HUES6 (cell line): ENCODE results near the gene BPGM.
"Not testable (repeated sequence)": the region's sequence is repeated elsewhere in the genome, so short reads cannot be mapped to it uniquely, and the experiment has no call there.

ENCODE experiments used
- H3K27ac ChIP-seq: 2 replicates; pipeline ENCODE4 v1.7.0; 2013; ENCODE audit warnings: low read depth, mild to moderate bottlenecking, low read length, inconsistent platforms
- H3K27me3 ChIP-seq: 2 replicates; pipeline ENCODE4 v1.6.1; 2013; ENCODE audit warnings: low read length; ENCODE audit not compliant: control insufficient read depth, insufficient read depth
- H3K36me3 ChIP-seq: 2 replicates; pipeline ENCODE4 v1.6.1; 2013; ENCODE audit warnings: low read length; ENCODE audit not compliant: control insufficient read depth, insufficient read depth
- H3K4me1 ChIP-seq: 2 replicates; pipeline ENCODE4 v1.6.1; 2013; ENCODE audit warnings: low read length; ENCODE audit not compliant: control insufficient read depth, insufficient read depth
- H3K4me3 ChIP-seq: 2 replicates; pipeline ENCODE4 v1.5.1; 2013; ENCODE audit warnings: low read depth, low read length
- H3K9ac ChIP-seq: one replicate; pipeline ENCODE4 v1.6.1; 2013; ENCODE audit warnings: mild to moderate bottlenecking, low read length
- H3K9me3 ChIP-seq: 2 replicates; pipeline ENCODE4 v1.6.1; 2013; ENCODE audit warnings: low read depth, low read length; ENCODE audit not compliant: control insufficient read depth, insufficient read depth

Gene BPGM

GRCh38 chr7:134686786-134687185 is 40.1 kb downstream of the BPGM start:
- Histone ChIP-seq H3K27ac (no peak overlapping the region), H3K36me3 (no peaks in the 10 kb centered on the region), H3K9ac (no peak overlapping the region), H3K27me3 (no peaks in the 10 kb centered on the region), H3K4me1 (no peaks in the 10 kb centered on the region), H3K4me3 (no peak overlapping the region), H3K9me3 (no peaks in the 10 kb centered on the region)

- not testable (repeated sequence) for H3K36me3 ChIP-seq, H3K9me3 ChIP-seq, H3K27ac ChIP-seq, H3K4me1 ChIP-seq, H3K4me3 ChIP-seq, H3K27me3 ChIP-seq, H3K9ac ChIP-seq
These were observed 42.9 kb downstream of the BPGM start for GRCh38 chr7:134689550-134689949.

GRCh38 chr7:134690016-134690415 is 43.4 kb downstream of the BPGM start:
- Histone ChIP-seq H3K36me3 (no peaks in the 10 kb centered on the region), H3K4me1 (no peaks in the 10 kb centered on the region), H3K9me3 (no peaks in the 10 kb centered on the region), H3K9ac (no peak overlapping the region), H3K27me3 (no peaks in the 10 kb centered on the region), H3K4me3 (no peak overlapping the region), H3K27ac (no peak overlapping the region)

- Histone ChIP-seq H3K9me3 (no peaks in the 10 kb centered on the region), H3K27me3 (no peaks in the 10 kb centered on the region), H3K36me3 (no peaks in the 10 kb centered on the region), H3K9ac (no peak overlapping the region), H3K4me1 (no peaks in the 10 kb centered on the region; the same call in 1 of the 2 replicates), H3K4me3 (no peak overlapping the region), H3K27ac (no peak overlapping the region)
These were observed 44.2 kb downstream of the BPGM start for GRCh38 chr7:134690614-134691504.

- H3K27me3 ChIP-seq = no peaks in the 10 kb centered on the region
- H3K9me3 ChIP-seq = no peaks in the 10 kb centered on the region
- H3K9ac ChIP-seq = no peak overlapping the region
- H3K27ac ChIP-seq = no peak overlapping the region
- H3K36me3 ChIP-seq = no peaks in the 10 kb centered on the region
- peaks cover 4% of the 10 kb centered on the region for H3K4me1 ChIP-seq
- no peak overlapping the region for H3K4me3 ChIP-seq
These were observed 45.1 kb downstream of the BPGM start for GRCh38 chr7:134691546-134692343.

GRCh38 chr7:134692344-134692705 is 45.7 kb downstream of the BPGM start:
- Histone ChIP-seq H3K27ac (no peak overlapping the region), H3K4me3 (no peak overlapping the region), H3K4me1 (peaks cover 4% of the 10 kb centered on the region), H3K36me3 (no peaks in the 10 kb centered on the region), H3K9ac (no peak overlapping the region), H3K27me3 (no peaks in the 10 kb centered on the region), H3K9me3 (no peaks in the 10 kb centered on the region)

GRCh38 chr7:134693256-134693655 is 46.6 kb downstream of the BPGM start:
- H3K4me3 ChIP-seq = no peak overlapping the region
- no peaks in the 10 kb centered on the region for H3K9me3 ChIP-seq
- peaks cover 4% of the 10 kb centered on the region for H3K4me1 ChIP-seq
- no peak overlapping the region for H3K27ac ChIP-seq
- no peak overlapping the region for H3K9ac ChIP-seq
- H3K27me3 ChIP-seq = no peaks in the 10 kb centered on the region
- no peaks in the 10 kb centered on the region for H3K36me3 ChIP-seq

GRCh38 chr7:134694299-134694698 is 47.6 kb downstream of the BPGM start:
- H3K4me1 ChIP-seq = peaks cover 13% of the 10 kb centered on the region
- no peaks in the 10 kb centered on the region for H3K36me3 ChIP-seq
- H3K9ac ChIP-seq = no peak overlapping the region
- H3K27ac ChIP-seq = no peak overlapping the region
- H3K4me3 ChIP-seq = no peak overlapping the region
- no peaks in the 10 kb centered on the region for H3K9me3 ChIP-seq
- H3K27me3 ChIP-seq = no peaks in the 10 kb centered on the region

GRCh38 chr7:134694767-134695166 is 48.1 kb downstream of the BPGM start:
- Histone ChIP-seq H3K4me3 (no peak overlapping the region), H3K9me3 (no peaks in the 10 kb centered on the region), H3K36me3 (no peaks in the 10 kb centered on the region), H3K4me1 (peaks cover 14% of the 10 kb centered on the region), H3K9ac (no peak overlapping the region), H3K27me3 (no peaks in the 10 kb centered on the region), H3K27ac (no peak overlapping the region)

GRCh38 chr7:134695321-134695860 is 48.7 kb downstream of the BPGM start:
- no peak overlapping the region for H3K9ac ChIP-seq
- no peaks in the 10 kb centered on the region for H3K36me3 ChIP-seq
- H3K4me1 ChIP-seq = peaks cover 14% of the 10 kb centered on the region
- no peak overlapping the region for H3K27ac ChIP-seq
- no peak overlapping the region for H3K4me3 ChIP-seq
- H3K27me3 ChIP-seq = no peaks in the 10 kb centered on the region
- H3K9me3 ChIP-seq = no peaks in the 10 kb centered on the region

- Histone ChIP-seq H3K36me3 (no peaks in the 10 kb centered on the region), H3K9ac (no peak overlapping the region), H3K9me3 (no peaks in the 10 kb centered on the region), H3K27ac (no peak overlapping the region), H3K4me1 (peaks cover 14% of the 10 kb centered on the region), H3K4me3 (no peak overlapping the region), H3K27me3 (no peaks in the 10 kb centered on the region)
These were observed 49.6 kb downstream of the BPGM start for GRCh38 chr7:134696261-134696660.
